ENCODE data around the gene SLMAP. TPM values are rescaled to one million over a fixed set of nuclear protein-coding genes. Genes with fewer than 3 reads are reported as not detected.

The SLMAP gene
- total and polyA plus RNA-seq, 2 experiments from 2014 or later: 28.4 to 45.2 TPM

DNA sequence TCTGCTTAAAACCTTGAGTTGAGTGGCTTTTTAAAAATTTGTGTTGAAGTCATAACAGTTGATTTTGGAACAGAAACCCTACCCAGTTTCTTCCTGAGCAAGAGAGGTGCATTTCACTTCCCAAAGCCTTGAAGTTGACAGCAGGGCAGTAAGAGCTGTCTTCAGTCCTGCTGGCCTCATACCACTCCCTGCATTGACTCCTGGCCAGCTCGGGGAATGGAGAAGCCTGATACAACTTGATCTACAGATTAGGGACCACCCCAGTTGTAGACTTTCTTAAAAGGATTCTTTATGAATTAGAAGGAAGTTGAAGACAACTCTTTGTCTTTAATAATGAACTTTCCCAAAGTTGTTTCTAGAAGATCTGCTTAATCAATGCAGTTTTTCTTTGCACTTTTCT lies 161.5 kb downstream of the SLMAP start:
- TF ChIP-seq CTCF (IDR thresholded peaks at IDR 0.05; ENCODE audit: low read depth, low read length): no peak
- no peak overlapping the region for H3K4me3 ChIP-seq
- no peaks in the 10 kb centered on the region for H3K27me3 ChIP-seq
- peaks cover 23% of the 10 kb centered on the region for H3K36me3 ChIP-seq
- no peak overlapping the region for H3K27ac ChIP-seq
- H3K4me1 ChIP-seq (ENCODE audit: low read depth): no peaks in the 10 kb centered on the region
- peak in 1 of 2 donors; percentile 35 for DNase-seq (ENCODE audit: low read depth in 1 of 2, low spot score in 1 of 2)
- no peaks in the 10 kb centered on the region for H3K9me3 ChIP-seq (ENCODE audit: low read depth)

DNA sequence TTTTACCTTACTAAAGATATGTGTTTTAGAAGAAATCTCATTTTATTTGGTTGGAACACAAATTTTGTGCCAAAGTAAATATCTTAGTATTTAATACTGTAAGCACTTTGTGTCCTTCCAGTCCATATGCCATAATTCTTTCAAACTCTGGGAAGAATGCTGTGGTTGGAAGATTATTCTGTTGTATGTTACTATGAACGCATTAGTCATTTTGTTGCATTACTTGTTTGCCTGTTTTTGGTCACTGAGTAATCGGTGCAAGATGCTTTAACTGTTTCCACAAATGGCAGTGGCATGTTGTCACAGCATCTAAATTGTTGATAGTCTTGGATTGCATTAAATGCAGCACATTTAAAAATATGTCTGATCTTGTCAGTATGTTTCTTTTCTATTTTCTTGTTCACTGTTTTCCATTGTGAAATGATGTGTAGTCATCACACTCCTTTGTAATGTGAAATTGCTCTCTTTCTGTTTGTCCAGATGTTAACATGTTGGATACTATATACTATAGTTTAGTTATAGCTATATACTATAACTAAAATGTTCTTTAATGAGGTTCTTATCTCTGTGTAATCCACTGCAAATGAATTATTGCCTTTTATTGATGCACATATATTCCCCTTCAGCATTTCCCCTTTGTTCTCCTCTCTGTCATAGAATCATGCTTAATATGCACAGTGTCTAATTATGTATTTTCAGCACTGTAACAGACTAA lies 162.2 kb downstream of the SLMAP start:
- peaks cover 25% of the 10 kb centered on the region for H3K36me3 ChIP-seq
- H3K4me3 ChIP-seq: no peak overlapping the region
- peak in 1 of 2 donors; percentile 82 for DNase-seq (ENCODE audit: low read depth in 1 of 2, low spot score in 1 of 2)
- no peaks in the 10 kb centered on the region for H3K27me3 ChIP-seq
- no peak for TF ChIP-seq CTCF (IDR thresholded peaks at IDR 0.05; ENCODE audit: low read depth, low read length)
- H3K4me1 ChIP-seq (ENCODE audit: low read depth): no peaks in the 10 kb centered on the region
- H3K27ac ChIP-seq: no peak overlapping the region
- H3K9me3 ChIP-seq (ENCODE audit: low read depth): no peaks in the 10 kb centered on the region

GRCh38 chr3:57919987-57920386 lies 163.9 kb downstream of the SLMAP start:
- DNase-seq (ENCODE audit: low read depth in 1 of 2, low spot score in 1 of 2): peak in 1 of 2 donors; percentile 5
- H3K36me3 ChIP-seq: peaks cover 27% of the 10 kb centered on the region
- H3K4me3 ChIP-seq: no peak overlapping the region
- H3K27ac ChIP-seq: no peak overlapping the region
- H3K27me3 ChIP-seq: no peaks in the 10 kb centered on the region
- no peaks in the 10 kb centered on the region for H3K4me1 ChIP-seq (ENCODE audit: low read depth)
- TF ChIP-seq CTCF (IDR thresholded peaks at IDR 0.05; ENCODE audit: low read depth, low read length): no peak
- H3K9me3 ChIP-seq (ENCODE audit: low read depth): no peaks in the 10 kb centered on the region

DNA sequence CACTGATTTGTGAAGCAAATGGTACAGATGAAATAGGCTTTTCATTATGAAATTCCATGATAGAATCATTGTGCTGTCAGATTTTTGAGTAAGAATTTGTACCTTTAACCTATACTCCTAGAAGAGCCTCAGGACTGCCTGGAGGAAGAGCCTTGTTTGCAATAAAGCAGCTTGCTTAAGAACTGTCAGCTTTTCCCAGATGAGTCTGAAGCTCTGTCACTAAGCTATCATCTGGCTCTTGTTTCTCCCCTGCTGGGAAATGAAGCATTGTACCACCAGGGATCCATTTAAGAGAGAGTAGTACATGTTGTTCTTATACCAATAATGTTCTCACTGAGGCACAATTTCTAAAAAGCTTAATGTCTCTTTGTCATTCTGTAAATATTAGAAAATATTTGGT lies 167.0 kb downstream of the SLMAP start:
- Histone ChIP-seq H3K27me3 (no peaks in the 10 kb centered on the region), H3K4me1 (ENCODE audit: low read depth) (no peaks in the 10 kb centered on the region), H3K9me3 (ENCODE audit: low read depth) (no peaks in the 10 kb centered on the region), H3K27ac (no peak overlapping the region), H3K4me3 (no peak overlapping the region), H3K36me3 (peaks cover 26% of the 10 kb centered on the region)
- no peak for TF ChIP-seq CTCF (IDR thresholded peaks at IDR 0.05; ENCODE audit: low read depth, low read length)
- no peak for DNase-seq (ENCODE audit: low read depth in 1 of 2, low spot score in 1 of 2)

DNA sequence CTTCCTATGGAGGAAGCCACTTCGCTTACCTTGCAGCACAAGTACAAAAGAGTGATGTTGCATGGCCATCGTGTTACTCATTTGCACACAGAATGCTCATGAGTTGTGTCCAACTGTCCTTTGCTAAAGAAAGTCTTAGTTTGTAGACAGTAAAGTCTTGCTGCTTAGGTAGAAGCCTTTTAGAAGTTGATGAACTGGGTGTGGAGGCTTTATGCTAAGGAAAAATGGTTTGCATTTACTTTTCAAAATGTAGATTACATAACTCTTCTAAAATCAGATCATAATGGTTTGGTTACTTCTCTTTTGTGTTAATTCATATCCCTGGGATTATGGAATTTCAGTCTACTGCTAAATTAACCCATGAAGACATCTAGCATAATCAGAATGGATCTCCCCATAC lies 167.6 kb downstream of the SLMAP start:
- Histone ChIP-seq H3K4me3 (no peak overlapping the region), H3K27ac (no peak overlapping the region), H3K4me1 (ENCODE audit: low read depth) (no peaks in the 10 kb centered on the region), H3K9me3 (ENCODE audit: low read depth) (no peaks in the 10 kb centered on the region), H3K36me3 (peaks cover 24% of the 10 kb centered on the region), H3K27me3 (no peaks in the 10 kb centered on the region)
- no peak for TF ChIP-seq CTCF (IDR thresholded peaks at IDR 0.05; ENCODE audit: low read depth, low read length)
- DNase-seq (ENCODE audit: low read depth in 1 of 2, low spot score in 1 of 2): no peak
